Naive B cell (primary cell): ENCODE data around the gene TMEM135. TPM values are rescaled to one million over a fixed set of nuclear protein-coding genes. Genes with fewer than 3 reads are reported as not detected.
"Not testable (repeated sequence)": the region's sequence is repeated elsewhere in the genome, so short reads cannot be mapped to it uniquely, and the experiment has no call there.

Experiments used
- ATAC-seq, 2 donors: fragments of 150-1000 bp; cut with Tn5 transposase; 2 replicates each; pipeline ENCODE4 v1.10.0; 2021; ENCODE audit warnings: low read depth in 2 of 2, mild to moderate bottlenecking in 2 of 2, moderate library complexity in 2 of 2
- DNase-seq: peaks from one replicate; pipeline ENCODE4 v3.0.0; 2022
- H3K27ac Mint-ChIP-seq, 6 donors: one replicate each; pipeline ENCODE4 v1.8.0; 2020 to 2022; ENCODE audit warnings: mild to moderate bottlenecking in 6 of 6, mixed read lengths in 6 of 6, moderate library complexity in 5 of 6, inconsistent platforms in 2 of 6
- H3K27me3 Mint-ChIP-seq, 3 donors: one replicate each; pipeline ENCODE4 v1.8.0; 2021 to 2022; ENCODE audit warnings: mixed read lengths in 3 of 3, mild to moderate bottlenecking in 1 of 3
- H3K36me3 Mint-ChIP-seq, 2 donors: one replicate each; pipeline ENCODE4 v1.8.0; 2020 to 2022; ENCODE audit warnings: mixed read lengths in 2 of 2, inconsistent platforms in 1 of 2, mild to moderate bottlenecking in 1 of 2
- H3K4me1 Mint-ChIP-seq, 3 donors: one replicate each; pipeline ENCODE4 v1.8.0; 2020 to 2022; ENCODE audit warnings: mixed read lengths in 3 of 3, inconsistent platforms in 1 of 3, mild to moderate bottlenecking in 1 of 3, moderate library complexity in 1 of 3
- H3K4me3 Mint-ChIP-seq, 8 donors: one replicate each; pipeline ENCODE4 v1.8.0; 2020 to 2022; ENCODE audit warnings: mild to moderate bottlenecking in 8 of 8, mixed read lengths in 8 of 8, moderate library complexity in 8 of 8, inconsistent platforms in 2 of 8
- H3K9me3 Mint-ChIP-seq, 7 donors: one replicate each; pipeline ENCODE4 v1.8.0; 2020 to 2022; ENCODE audit warnings: mixed read lengths in 7 of 7, mild to moderate bottlenecking in 5 of 7, inconsistent platforms in 2 of 7, moderate library complexity in 1 of 7
- polyA plus RNA-seq, 6 donors: library from polyadenylated mRNA; unstranded; fragments of 300-500 nt; fragmentation: Illumina TruSeq; gene quantifications; one replicate each; pipeline ENCODE4 v1.2.3, GENCODE V29; 2021; ENCODE audit warnings: low read depth in 6 of 6

TMEM135 gene
- polyA plus RNA-seq, 6 donors from 2014 or later = 1.1 to 12.2 (median 4.2) TPM

GRCh38 chr11:87063982-87064381 is 26.2 kb downstream of the TMEM135 start:
- Mint-ChIP-seq H3K4me1 (peaks cover 7 to 17% (median 9%) of the 10 kb centered on the region in 3 donors), H3K36me3 (peaks cover 0 to 4% of the 10 kb centered on the region in 2 donors), H3K27me3 (no peaks in the 10 kb centered on the region), H3K27ac (no peak overlapping the region), H3K9me3 (no peaks in the 10 kb centered on the region), H3K4me3 (no peak overlapping the region)
- DNase-seq (no peak), ATAC-seq (no peak)

DNA sequence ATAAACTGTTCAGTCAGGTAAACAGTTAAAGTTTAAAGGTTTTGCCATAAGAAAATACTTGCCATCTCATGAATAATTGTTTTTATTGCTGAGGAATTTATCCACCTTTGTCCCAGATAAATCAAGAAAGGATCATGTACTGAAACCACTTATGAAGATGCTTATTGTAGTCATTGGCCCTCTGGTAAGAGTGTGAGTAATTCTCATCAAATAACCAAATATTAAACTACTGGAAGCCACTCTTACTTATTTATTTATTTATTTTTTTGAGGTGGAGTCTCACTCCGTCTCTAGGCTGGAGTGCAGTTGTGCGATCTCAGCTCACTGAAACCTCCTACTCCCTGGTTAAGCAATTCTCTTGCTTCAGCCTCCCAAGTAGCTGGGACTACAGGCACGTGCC is 35.1 kb downstream of the TMEM135 start:
- H3K9me3 Mint-ChIP-seq = peaks cover 0 to 2% (median 0%) of the 10 kb centered on the region in 7 donors
- ATAC-seq = no peak
- no peak overlapping the region for H3K4me3 Mint-ChIP-seq
- H3K27ac Mint-ChIP-seq = no peak overlapping the region
- DNase-seq = no peak
- peaks cover 0 to 10% (median 8%) of the 10 kb centered on the region in 3 donors for H3K4me1 Mint-ChIP-seq
- peaks cover 7 to 8% of the 10 kb centered on the region in 2 donors for H3K36me3 Mint-ChIP-seq
- H3K27me3 Mint-ChIP-seq = no peaks in the 10 kb centered on the region

GRCh38 chr11:87076260-87076783 is 38.6 kb downstream of the TMEM135 start:
- H3K27me3 Mint-ChIP-seq = no peaks in the 10 kb centered on the region
- H3K4me3 Mint-ChIP-seq = no peak overlapping the region
- peaks cover 5 to 10% (median 9%) of the 10 kb centered on the region in 3 donors for H3K4me1 Mint-ChIP-seq
- peaks cover 0 to 2% (median 0%) of the 10 kb centered on the region in 7 donors for H3K9me3 Mint-ChIP-seq
- H3K27ac Mint-ChIP-seq = no peak overlapping the region
- DNase-seq = no peak
- H3K36me3 Mint-ChIP-seq = peaks cover under 1 to 7% of the 10 kb centered on the region in 2 donors
- no peak for ATAC-seq

DNA sequence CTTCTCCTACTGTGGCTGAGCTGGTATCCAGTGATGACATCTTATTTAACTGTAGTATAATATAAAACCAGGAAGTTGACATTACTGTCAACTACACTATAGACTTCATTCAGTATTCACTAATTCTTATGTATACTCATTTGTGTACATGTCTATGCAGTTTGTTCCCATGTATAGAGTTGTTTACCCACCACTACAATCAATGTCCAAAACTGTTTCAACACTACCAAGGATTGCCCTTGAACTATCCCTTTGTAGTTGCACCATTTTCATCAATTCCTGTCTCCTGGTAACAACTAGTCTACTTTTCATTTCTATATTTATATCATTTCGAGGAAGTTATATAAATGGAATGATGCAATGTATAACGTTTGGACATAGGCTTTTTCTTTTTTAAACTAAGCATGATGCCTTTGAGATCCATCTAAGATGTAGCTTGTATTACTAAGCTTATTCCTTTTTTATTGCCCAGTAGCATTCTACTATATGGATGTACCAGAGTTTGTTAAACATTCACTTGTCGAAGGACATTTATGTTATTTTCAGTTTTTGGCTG is 39.2 kb downstream of the TMEM135 start:
- peaks cover 0 to 2% (median 0%) of the 10 kb centered on the region in 7 donors for H3K9me3 Mint-ChIP-seq

GRCh38 chr11:87081358-87081757 is 43.6 kb downstream of the TMEM135 start:
- peak overlapping the region; percentile 69 to 89 (median 84) for H3K4me3 Mint-ChIP-seq
- DNase-seq (peak; percentile 6), ATAC-seq (peak; percentile 30 to 40)
- H3K27ac Mint-ChIP-seq = peak overlapping the region; percentile 1 to 96 (median 72)
- H3K9me3 Mint-ChIP-seq = peaks cover 0 to 4% (median 1%) of the 10 kb centered on the region in 7 donors
- H3K36me3 Mint-ChIP-seq = peaks cover 5 to 7% of the 10 kb centered on the region in 2 donors
- no peaks in the 10 kb centered on the region for H3K27me3 Mint-ChIP-seq
- peaks cover 10 to 22% (median 12%) of the 10 kb centered on the region in 3 donors for H3K4me1 Mint-ChIP-seq

More for the DNA sequence above, 39.2 kb downstream of the TMEM135 start:
- Mint-ChIP-seq H3K27me3 (no peaks in the 10 kb centered on the region), H3K36me3 (peaks cover 0 to 7% of the 10 kb centered on the region in 2 donors), H3K4me1 (peaks cover 10 to 13% (median 12%) of the 10 kb centered on the region in 3 donors), H3K27ac (peak overlapping the region in 1 of 6 donors; percentile 67), H3K4me3 (no peak overlapping the region)
- ATAC-seq = no peak
- DNase-seq = no peak

GRCh38 chr11:87082590-87082989 is 44.9 kb downstream of the TMEM135 start:
- Mint-ChIP-seq H3K4me3 (peak overlapping the region in 1 of 8 donors; percentile 49), H3K27ac (no peak overlapping the region), H3K4me1 (peaks cover 10 to 22% (median 12%) of the 10 kb centered on the region in 3 donors), H3K36me3 (peaks cover 8 to 15% of the 10 kb centered on the region in 2 donors), H3K27me3 (no peaks in the 10 kb centered on the region), H3K9me3 (peaks cover 0 to 10% (median 4%) of the 10 kb centered on the region in 7 donors)
- DNase-seq (no peak), ATAC-seq (no peak)

DNA sequence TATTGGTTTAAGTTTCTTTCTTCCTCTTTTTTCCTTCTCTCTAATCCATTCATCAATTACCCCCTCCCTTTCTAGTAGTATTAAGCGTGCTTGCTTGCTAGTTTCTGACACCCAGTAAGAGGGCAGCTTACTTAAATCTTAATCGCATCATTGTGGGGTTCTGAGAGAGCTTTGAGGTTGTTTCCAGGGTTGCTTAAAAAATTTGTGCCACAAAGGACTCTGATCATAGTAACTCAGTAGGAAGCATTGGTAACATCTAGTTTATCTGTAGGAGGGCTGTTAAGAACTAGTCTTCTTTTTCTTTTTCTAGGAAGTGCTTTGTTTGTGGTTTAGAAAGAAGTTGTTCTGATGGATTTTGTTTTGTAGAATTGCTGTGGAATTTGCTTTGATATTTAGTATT is 45.3 kb downstream of the TMEM135 start:
- DNase-seq (no peak), ATAC-seq (no peak)
- H3K4me1 Mint-ChIP-seq = peaks cover 10 to 22% (median 12%) of the 10 kb centered on the region in 3 donors
- H3K27me3 Mint-ChIP-seq = no peaks in the 10 kb centered on the region
- H3K4me3 Mint-ChIP-seq = no peak overlapping the region
- peaks cover 0 to 10% (median 4%) of the 10 kb centered on the region in 7 donors for H3K9me3 Mint-ChIP-seq
- H3K36me3 Mint-ChIP-seq = peaks cover 8 to 15% of the 10 kb centered on the region in 2 donors
- H3K27ac Mint-ChIP-seq = no peak overlapping the region

DNA sequence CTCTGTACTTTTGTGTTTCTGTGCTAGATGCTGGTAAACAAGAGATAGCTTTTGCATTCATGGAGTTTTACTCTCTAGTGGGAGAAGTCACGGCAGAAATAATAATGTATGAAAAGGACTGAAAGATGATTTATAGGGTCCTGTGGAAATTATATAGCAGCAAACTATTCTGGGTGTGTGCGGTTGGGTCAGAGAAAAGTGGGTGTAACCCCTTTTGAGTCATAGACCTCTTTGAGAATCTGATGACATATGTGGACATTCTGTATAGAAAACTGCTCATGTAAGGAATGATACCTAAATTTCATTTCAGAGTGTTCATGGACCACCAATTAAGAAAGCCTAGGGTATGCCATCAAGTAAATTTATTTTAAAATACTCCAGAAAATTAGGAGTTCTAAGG is 54.4 kb downstream of the TMEM135 start:
- ATAC-seq (no peak), DNase-seq (no peak)
- peaks cover 0 to 21% (median 10%) of the 10 kb centered on the region in 7 donors for H3K9me3 Mint-ChIP-seq
- H3K4me3 Mint-ChIP-seq = no peak overlapping the region
- no peak overlapping the region for H3K27ac Mint-ChIP-seq
- H3K36me3 Mint-ChIP-seq = peaks cover 20 to 34% of the 10 kb centered on the region in 2 donors
- no peaks in the 10 kb centered on the region for H3K4me1 Mint-ChIP-seq
- H3K27me3 Mint-ChIP-seq = no peaks in the 10 kb centered on the region

- no peak for ATAC-seq
- Mint-ChIP-seq H3K27ac (no peak overlapping the region), H3K4me3 (no peak overlapping the region), H3K9me3 (peaks cover 0 to 21% (median 10%) of the 10 kb centered on the region in 7 donors), H3K27me3 (no peaks in the 10 kb centered on the region), H3K4me1 (peaks cover 3 to 4% (median 4%) of the 10 kb centered on the region in 3 donors), H3K36me3 (peaks cover 20 to 31% of the 10 kb centered on the region in 2 donors)
- DNase-seq = no peak
Observed at GRCh38 chr11:87092567-87092966, 54.8 kb downstream of the TMEM135 start.

DNA sequence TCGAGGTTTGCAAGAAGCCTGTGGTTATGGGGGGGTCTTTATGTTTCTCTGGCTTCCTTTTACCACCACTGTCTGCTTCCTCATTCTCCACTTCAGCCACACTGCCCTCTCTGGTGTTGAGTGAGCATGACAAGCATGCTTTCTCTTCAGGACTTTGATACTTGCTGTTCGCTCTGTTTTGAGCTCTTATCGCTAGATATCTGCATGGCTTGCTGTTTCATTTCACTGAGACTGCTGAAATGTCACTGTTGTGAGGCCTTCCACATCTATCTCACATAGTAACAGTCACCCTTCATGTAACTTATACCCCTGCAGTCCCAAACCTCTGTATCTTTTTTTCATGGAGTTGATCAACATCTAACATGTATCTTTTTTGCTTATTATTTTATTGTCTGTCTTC is 59.8 kb downstream of the TMEM135 start:
- Mint-ChIP-seq H3K36me3 (peaks cover 18 to 19% of the 10 kb centered on the region in 2 donors), H3K4me1 (peaks cover 4 to 8% (median 7%) of the 10 kb centered on the region in 3 donors), H3K27me3 (no peaks in the 10 kb centered on the region), H3K27ac (no peak overlapping the region), H3K9me3 (peaks cover 0 to 13% (median 7%) of the 10 kb centered on the region in 7 donors), H3K4me3 (peak overlapping the region in 1 of 8 donors; percentile 24)
- ATAC-seq = peak; percentile 83 to 94
- peak; percentile 31 for DNase-seq

DNA sequence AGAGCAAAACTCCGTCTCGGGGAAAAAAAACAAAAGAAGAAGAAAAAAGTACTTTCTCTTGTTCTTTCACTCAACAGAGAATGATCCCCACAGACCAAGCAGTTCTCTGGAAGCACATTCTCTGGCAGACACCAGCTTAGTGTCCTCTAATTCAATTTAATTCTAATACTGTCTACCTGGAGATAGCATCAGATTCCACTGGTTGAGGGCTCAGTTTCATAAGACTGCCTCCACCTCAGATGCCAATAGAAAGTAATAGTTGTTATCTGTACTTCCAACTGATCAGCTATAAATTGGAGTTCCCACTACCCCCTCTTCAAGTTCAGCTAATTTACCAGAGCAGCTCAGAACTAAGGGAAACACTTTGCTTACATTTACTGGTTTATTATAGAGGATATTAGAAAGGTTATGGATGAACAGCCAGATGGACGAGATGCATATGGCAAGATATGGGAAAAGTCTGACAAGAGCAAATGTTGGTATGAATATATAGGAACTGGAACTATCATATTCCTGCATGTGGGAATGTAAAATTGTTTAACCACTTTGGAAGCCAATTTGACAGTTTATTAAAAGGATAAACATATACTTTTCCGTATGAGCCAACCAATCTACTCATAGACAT is 64.3 kb downstream of the TMEM135 start:
- no peak for DNase-seq
- Mint-ChIP-seq H3K9me3 (peaks cover 0 to 2% (median 0%) of the 10 kb centered on the region in 7 donors), H3K27ac (peak overlapping the region in 1 of 6 donors; percentile 40)

DNA sequence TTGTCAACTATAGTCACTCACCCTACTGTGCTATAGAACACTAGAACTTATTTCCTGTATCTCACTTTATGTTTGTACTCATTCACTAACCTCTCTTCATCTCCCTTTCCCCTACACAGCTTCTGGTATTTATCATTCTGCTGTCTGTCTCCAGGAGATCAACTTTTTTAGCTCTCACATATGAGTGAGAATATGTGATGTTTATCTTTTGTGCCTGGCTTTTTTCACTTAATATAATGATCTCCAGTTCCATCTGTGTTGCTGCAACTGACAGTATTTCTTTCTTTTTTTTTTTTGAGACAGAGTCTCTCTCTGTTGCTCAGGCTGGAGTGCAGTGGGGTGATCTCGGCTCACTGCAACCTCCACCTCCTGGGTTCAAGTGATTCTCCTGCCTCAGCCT is 68.1 kb downstream of the TMEM135 start:
- not testable (repeated sequence) for H3K27me3 Mint-ChIP-seq, H3K36me3 Mint-ChIP-seq, DNase-seq, H3K4me1 Mint-ChIP-seq, H3K9me3 Mint-ChIP-seq, ATAC-seq, H3K4me3 Mint-ChIP-seq, H3K27ac Mint-ChIP-seq

More for the DNA sequence above, 64.3 kb downstream of the TMEM135 start:
- Mint-ChIP-seq H3K4me3 (no peak overlapping the region), H3K27me3 (no peaks in the 10 kb centered on the region), H3K36me3 (peaks cover 0 to 5% of the 10 kb centered on the region in 2 donors), H3K4me1 (peaks cover 4 to 8% (median 7%) of the 10 kb centered on the region in 3 donors)
- no peak for ATAC-seq

- DNase-seq, H3K4me1 Mint-ChIP-seq, ATAC-seq, H3K9me3 Mint-ChIP-seq, H3K4me3 Mint-ChIP-seq, H3K36me3 Mint-ChIP-seq, H3K27ac Mint-ChIP-seq, H3K27me3 Mint-ChIP-seq: not testable (repeated sequence)
Observed at GRCh38 chr11:87107379-87107778, 69.6 kb downstream of the TMEM135 start.
